GM12873 (cell line): Measurements from ENCODE around the gene GMPPA.

Source experiments
- TF ChIP-seq, protein P1 (sequence below): IDR thresholded peaks from 2 replicates; pipeline ENCODE4 v1.5.1; 2012; ENCODE audit warnings: low read depth, mild to moderate bottlenecking, moderate library complexity, low read length, control low read depth; ENCODE audit not compliant: insufficient read depth; ENCODE audit errors: missing control alignments

GMPPA gene

DNA sequence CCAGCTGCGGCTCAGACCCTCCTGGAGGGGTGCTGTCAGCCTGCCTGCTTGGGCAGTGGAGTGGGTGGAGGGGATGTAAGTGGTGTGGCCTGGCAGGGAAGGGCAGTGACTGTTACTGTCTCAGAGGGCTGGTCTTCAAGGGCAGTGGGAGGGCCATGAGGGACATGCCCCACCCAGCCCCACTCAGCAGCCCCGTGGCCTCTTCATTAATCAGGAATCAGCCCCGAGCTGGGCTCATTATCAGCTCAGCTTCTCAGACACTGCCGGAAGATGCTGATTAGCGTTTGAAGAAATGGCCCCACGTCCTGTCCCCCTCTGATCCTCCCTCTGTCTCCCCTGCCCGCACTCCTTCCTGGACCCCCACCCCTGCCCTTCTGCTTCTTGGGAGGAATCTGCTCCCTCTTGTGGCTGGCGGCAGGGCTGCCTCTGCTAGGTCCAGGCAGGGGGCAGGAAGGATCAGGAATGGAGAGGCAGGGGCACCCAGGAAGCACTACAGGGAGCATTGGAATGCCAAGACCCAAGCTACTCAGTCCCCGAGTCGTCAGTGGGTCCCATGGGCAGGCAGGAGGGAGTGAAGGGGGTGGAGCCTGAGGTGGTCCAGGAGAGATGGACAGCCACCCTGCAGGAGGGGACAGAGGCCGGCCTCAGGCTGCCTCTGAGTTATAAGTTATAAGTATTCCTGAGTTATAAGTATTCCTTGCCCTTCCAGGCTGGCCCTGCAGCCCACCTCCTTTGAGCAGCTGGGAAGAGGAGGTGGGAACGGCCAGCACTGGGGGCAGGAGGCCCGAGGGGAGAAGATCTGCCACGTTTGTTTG is 22.6 kb downstream of the GMPPA start:
- TF ChIP-seq, protein P1, sequence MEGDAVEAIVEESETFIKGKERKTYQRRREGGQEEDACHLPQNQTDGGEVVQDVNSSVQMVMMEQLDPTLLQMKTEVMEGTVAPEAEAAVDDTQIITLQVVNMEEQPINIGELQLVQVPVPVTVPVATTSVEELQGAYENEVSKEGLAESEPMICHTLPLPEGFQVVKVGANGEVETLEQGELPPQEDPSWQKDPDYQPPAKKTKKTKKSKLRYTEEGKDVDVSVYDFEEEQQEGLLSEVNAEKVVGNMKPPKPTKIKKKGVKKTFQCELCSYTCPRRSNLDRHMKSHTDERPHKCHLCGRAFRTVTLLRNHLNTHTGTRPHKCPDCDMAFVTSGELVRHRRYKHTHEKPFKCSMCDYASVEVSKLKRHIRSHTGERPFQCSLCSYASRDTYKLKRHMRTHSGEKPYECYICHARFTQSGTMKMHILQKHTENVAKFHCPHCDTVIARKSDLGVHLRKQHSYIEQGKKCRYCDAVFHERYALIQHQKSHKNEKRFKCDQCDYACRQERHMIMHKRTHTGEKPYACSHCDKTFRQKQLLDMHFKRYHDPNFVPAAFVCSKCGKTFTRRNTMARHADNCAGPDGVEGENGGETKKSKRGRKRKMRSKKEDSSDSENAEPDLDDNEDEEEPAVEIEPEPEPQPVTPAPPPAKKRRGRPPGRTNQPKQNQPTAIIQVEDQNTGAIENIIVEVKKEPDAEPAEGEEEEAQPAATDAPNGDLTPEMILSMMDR, result peak; percentile 30

DNA sequence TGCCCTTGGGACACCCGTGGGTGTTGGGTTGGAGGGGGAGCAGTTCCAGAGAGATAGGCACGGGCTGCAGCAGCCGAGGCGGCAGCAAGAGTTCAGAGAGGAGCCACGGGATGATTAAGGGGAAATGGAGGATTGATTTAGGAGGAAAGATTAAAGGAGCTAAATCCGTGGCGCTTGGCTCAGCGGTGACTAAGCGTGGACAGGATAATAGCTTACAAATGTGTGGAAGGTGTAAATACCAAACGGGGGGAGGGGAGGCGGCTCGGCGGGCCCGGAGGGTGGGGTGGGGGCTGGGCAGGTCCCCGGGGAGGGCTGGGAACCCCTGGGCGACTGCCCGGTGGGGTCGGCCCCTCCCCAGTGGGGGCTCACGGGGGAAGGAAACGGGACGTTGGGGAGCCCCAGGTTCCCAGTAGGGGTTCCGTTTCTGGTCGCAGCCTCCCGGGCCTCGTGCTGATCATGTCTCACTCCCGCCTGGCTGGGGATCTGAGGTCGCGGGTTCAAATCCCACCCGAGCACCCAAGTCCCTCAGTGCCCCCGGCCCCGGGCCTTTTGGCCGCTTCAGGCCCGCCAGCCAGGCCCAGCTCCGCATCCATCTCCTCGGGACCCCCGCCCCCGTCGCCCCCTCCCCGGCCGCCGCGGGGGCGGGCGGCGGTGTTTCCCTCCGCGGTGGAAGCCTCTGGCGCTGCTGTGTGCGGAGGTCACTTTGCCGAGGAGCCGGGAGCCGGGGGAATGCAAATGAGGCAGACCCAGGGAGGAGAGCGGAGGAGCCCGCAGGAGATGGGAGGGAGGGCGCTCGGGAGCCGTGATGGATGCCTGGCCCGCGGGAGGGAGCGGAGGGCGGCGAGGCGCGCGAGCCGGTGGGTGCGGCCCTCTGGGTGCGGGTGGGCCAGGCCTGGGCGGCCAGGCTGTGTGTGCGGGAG is 23.7 kb downstream of the GMPPA start:
- TF ChIP-seq, protein P1, result no peak

DNA sequence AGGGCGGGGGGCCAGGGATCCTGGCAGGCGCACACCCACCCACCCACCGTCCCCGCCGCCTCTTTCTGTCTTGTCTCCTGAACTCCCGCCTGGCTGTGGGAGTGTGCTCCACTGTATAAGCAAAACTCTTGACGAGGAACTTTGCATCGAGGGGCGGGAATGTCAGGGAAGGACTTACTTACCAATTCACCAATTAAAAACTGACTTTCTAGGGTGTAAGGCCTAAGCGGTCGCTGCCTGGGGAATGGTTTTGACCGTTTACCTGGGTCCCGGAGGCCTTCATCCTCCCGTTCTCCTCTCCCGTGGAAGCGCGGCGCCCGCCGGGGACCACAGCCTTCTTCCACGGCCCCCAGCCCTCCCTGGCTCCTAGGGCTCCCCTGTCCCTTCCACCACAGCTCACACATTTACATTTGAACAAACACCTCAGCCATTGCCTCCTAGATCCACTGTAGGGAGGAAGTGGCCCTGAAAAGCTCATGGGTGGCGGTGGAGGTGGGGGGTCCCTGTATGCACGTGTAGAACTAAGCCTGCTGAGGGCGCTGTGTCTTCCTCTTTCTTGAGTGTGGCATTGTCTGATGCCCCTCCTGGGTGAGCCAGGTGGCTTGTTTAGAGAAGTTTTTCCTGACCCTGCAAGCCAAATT is 24.5 kb downstream of the GMPPA start:
- TF ChIP-seq, protein P1, result no peak

DNA sequence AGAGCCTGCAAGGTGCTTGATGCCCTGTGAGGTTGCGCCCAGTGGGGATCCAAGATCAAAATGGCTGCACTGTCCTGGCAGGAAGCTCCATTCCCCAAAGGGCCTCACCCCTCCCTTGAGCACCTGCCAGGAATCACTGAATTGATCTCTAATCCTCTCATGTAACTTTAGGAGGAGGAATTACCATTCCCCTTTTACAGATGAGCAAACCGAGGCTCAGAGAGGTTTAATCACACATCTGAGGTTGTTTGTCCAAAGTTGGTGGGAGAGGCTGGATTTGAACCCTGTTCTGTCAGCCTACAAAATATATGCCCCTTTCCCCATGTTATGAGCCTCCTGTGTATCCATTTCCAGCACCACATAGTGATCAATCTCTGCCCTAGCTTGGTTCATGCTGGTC is 26.1 kb downstream of the GMPPA start:
- TF ChIP-seq, protein P1, result no peak

DNA sequence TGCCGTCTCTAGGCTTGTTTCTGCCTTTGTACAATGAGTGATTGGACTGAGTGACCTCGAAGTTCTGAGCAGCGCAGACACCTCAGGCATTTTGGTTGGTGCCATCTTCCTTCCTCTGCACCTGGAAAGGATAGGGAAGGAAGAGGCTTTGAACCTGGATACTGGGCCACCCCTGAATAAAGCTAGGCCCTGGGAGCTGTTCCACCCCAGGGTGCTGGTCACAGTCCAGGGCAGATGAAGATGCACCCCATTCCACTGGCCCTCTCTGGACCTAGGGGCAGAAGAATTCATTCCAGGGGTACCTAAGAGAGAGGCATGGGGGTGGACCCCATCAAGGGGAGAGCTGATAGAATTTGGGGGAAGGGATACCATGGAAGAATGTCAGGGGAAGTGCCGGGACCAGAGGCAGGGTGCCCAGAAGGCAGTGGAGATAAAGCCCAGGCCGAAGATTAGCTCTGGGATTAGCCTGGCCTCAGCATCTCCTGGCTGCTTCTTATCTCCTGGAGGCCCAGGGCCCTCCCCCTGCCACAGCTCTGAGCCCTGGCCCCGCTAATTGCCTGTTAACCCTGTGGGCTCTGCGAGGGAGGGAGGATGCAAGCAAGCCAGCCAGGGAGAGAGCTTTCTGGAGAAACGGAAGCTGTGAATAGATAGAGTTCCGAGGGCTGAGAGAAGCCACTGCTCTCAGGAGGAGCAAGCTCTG is 27.0 kb downstream of the GMPPA start:
- TF ChIP-seq, protein P1, result no peak

DNA sequence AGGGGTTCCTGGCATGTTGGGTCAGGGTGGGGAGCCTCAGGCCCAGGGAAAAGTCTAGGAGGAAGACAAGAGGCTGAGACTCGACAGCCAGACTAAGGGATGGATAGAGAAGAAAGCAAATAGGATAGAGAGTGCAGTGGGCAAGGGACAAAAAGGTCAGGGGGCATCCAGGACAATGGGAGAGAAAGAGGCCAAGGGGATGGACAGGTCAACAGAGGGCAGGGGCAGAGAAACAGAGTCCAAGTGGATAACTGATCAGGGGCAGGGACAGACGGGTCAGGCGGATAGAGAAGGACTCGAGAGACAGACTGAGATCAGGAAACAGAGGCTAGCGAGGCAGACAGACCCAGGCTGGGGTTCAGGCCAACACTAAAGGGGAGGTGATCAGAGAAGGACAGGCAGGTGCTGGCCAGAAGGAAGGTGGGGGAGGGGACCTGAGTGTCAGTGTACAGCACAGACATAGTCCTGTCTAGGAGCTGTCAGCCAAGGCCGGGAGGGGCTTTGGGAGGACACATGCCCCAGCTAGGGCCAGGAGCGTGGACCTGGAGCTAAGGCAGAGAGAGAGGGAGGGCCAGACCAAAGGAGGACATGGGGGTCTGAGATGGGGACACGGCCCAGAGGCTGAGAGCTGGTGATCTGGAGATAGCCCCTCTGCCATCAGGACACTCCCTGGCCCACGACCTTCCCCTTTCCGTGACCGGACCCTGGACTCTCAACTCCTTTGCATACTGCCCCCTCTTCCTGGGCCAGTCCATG is 27.8 kb downstream of the GMPPA start:
- TF ChIP-seq, protein P1, result no peak
